ENCODE results near the gene CCDC30.

The CCDC30 gene

GRCh38 chr1:42462828-42463763, at the start of gene CCDC30:
TSS of gene CCDC30 (plus strand) at chr1:42463286. CDS start at chr1:42480552, 17,266 bp downstream.
- peak; percentile 96 for DNase-seq

GRCh38 chr1:42414551-42415496, 48.3 kb upstream of the CCDC30 start:
- DNase-seq, result no peak

- no peak for DNase-seq
These were observed 45.9 kb upstream of the CCDC30 start for GRCh38 chr1:42417166-42417565.

- no peak for DNase-seq
These were observed 44.6 kb upstream of the CCDC30 start for GRCh38 chr1:42418516-42418915.

- DNase-seq, result no peak
These were observed 43.8 kb upstream of the CCDC30 start for GRCh38 chr1:42419126-42419821.

GRCh38 chr1:42420121-42420520, 43.0 kb upstream of the CCDC30 start:
- no peak for DNase-seq

GRCh38 chr1:42420911-42421585, 42.0 kb upstream of the CCDC30 start:
- no peak for DNase-seq

- DNase-seq, result no peak
These were observed 40.3 kb upstream of the CCDC30 start for GRCh38 chr1:42422737-42423136.

GRCh38 chr1:42423681-42424080, 39.4 kb upstream of the CCDC30 start:
- DNase-seq, result no peak

- DNase-seq, result no peak
These were observed 38.9 kb upstream of the CCDC30 start for GRCh38 chr1:42424201-42424600.

- DNase-seq, result no peak
These were observed 35.8 kb upstream of the CCDC30 start for GRCh38 chr1:42427240-42427639.

GRCh38 chr1:42429603-42430002, 33.5 kb upstream of the CCDC30 start:
- no peak for DNase-seq

GRCh38 chr1:42430286-42431135, 32.6 kb upstream of the CCDC30 start:
- DNase-seq, result no peak

GRCh38 chr1:42431514-42431913, 31.6 kb upstream of the CCDC30 start:
- no peak for DNase-seq

- DNase-seq, result no peak
These were observed 30.4 kb upstream of the CCDC30 start for GRCh38 chr1:42432714-42433113.

- no peak for DNase-seq
These were observed 29.7 kb upstream of the CCDC30 start for GRCh38 chr1:42433369-42433768.

GRCh38 chr1:42434340-42434739, 28.7 kb upstream of the CCDC30 start:
- DNase-seq, result no peak

GRCh38 chr1:42439940-42440339, 23.1 kb upstream of the CCDC30 start:
- no peak for DNase-seq

GRCh38 chr1:42442662-42443061, 20.4 kb upstream of the CCDC30 start:
- DNase-seq, result no peak

- no peak for DNase-seq
These were observed 13.8 kb upstream of the CCDC30 start for GRCh38 chr1:42449256-42449655.

GRCh38 chr1:42450061-42450460, 13.0 kb upstream of the CCDC30 start:
- DNase-seq, result no peak

Measured in CD4-positive, alpha-beta T cell treated with Interleukin-17A for 4 hours (primary cell).